ENCODE results near the gene GSG1L. TPM values are rescaled to one million over a fixed set of nuclear protein-coding genes. Genes with fewer than 3 reads are reported as not detected.
"Not testable (repeated sequence)": the region's sequence is repeated elsewhere in the genome, so short reads cannot be mapped to it uniquely, and the experiment has no call there.

Gene GSG1L
- total RNA-seq, 1 donor from 2014 or later = 0.60 TPM

- peak in 1 of 2 donors; percentile 59 for DNase-seq (ENCODE audit: low read depth in 2 of 2)
These were observed 303.3 kb downstream of the GSG1L start for GRCh38 chr16:27759967-27760788.

DNA sequence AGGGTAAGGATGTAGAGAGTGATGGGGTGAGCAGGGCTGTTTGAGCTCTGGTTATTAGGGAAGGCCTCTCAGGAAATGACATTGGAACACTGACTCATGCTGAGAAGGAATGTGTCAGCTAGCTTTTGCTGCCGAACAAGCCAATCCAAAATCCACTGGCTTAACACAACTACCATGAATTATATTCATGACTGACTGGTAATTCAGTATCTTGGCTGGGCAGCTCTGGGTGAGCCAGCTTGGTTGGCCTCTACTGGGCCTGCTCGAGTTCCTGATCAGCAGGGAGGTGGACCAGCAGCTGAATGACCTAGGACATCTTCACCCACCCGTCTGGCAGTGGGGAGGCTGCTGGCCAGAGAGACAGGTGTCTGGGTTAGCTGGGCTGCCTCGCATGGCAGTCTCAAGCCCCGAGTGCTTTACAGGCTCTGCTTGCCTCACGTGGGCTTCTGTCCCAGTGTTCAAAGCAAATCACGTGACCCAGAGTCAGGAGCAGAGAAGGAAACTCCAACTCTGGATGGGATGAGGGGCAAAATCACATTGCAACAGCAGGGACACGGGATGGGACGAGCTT is 304.1 kb downstream of the GSG1L start:
- DNase-seq (ENCODE audit: low read depth in 2 of 2) = peak; percentile 69 to 84

DNA sequence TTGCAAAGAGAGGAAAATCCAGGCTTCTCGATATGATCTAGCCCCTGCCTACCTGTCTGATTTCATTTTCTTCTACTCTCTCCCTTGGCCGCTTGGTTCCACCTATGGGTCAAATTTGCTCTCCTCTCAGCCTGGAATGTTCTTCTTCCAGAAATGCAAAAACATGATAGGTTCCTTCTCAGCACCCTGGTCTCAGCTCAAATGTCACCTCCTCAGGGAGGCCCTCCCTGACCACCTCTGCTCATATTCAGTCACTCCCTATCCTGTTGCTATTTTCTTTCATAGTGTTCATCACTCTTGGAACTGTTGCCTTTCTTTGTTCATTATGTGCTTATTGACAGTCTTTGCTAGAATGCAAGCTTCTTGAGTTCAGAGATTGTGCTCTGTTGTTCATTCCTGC is 305.0 kb downstream of the GSG1L start:
- no peak for DNase-seq (ENCODE audit: low read depth in 2 of 2)

DNA sequence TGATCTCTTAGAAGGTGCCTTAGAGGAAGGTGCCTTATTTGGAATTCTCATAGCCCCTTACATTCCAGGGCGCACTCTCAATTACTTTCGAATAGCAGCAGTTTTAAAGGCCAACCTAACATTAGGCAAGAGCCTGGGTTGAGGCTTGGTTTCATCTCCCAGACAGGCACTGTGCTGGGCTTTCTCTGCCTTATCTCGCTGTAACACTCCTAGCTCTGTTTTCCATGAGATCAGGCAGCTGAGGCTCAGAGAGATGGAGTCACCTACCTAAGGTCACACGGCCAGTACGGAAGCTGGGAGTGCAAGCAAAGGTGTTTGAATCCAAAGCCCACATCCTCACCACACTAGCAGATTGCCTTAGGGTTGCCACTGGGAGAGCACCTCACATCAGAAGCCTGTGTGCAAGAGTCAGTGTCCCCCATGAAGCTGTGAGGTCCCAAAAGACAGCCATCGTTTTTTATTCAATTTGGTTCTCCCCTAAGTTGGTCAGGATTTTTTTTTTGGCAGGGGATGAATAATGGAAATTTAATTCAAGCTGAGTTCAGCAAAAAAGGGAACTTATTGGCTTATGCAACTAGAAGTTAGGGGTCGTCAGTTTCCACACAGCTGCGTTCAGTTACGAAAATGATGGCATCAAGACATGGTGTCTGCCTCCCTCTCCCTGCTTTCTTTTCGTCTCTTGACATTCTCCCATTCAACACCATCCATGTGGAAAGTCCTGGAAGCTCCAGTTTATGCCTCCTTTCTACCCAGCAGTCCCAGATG is 307.1 kb downstream of the GSG1L start:
- no peak for DNase-seq (ENCODE audit: low read depth in 2 of 2)

GRCh38 chr16:27754788-27755690 is 308.5 kb downstream of the GSG1L start:
- DNase-seq (ENCODE audit: low read depth in 2 of 2) = no peak

GRCh38 chr16:27753563-27753962 is 310.0 kb downstream of the GSG1L start:
- no peak for DNase-seq (ENCODE audit: low read depth in 2 of 2)

DNA sequence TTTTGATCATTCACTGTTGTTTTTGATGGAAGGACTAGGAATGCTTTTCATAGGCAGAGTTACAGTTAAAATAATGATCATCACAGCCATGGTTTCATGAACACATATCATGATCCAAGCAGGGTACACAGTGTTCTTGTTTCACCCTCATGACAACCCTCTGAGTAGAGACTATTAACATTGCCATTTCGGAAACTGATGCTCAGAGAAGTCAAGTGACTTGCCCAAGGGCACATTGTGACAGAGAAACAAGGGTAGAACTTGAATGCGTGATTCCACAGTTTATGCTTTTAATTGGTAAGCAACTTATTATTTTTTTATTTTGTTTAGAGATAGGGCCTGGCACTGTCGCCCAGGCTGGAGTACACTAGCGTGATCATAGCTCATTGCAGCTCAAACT is 311.3 kb downstream of the GSG1L start:
- no peak for DNase-seq (ENCODE audit: low read depth in 2 of 2)

DNA sequence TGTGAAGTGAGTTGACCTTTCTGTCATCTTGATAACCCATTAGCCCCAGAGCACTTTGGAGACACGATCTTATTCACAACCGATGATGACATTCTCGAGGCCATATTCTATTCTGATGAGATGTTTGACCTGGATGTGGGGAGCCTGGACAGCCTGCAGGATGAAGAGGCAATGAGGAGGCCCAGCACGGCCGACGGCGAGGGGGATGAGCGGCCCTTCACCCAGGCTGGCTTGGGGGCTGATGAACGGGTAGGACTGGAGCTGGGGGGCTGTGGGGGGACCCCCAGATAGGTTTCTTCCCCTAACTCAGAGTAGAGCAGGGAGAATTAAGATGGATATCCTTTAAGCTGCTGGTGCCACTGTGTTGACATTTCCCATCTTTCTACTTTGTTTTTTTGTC is 311.8 kb downstream of the GSG1L start:
- no peak for DNase-seq (ENCODE audit: low read depth in 2 of 2)

DNA sequence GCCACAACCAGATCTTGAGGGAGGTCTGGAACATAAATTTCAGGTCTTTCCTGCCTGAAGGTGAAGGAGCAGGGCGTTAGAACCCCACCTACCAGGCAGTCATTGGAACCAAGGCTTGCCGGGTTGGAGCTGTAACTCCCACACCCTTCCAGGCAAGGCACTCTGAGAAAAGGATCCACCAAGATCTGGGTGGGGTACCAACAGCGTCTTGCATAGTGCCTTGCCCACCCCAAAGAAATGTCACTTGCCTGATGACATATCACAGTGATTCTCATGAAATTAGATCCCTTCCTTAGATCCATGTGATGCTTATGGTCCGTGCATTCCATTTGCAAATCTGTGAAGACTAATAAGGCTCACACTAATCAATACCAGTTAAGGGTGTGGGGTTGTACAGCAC is 312.3 kb downstream of the GSG1L start:
- DNase-seq (ENCODE audit: low read depth in 2 of 2) = no peak

DNA sequence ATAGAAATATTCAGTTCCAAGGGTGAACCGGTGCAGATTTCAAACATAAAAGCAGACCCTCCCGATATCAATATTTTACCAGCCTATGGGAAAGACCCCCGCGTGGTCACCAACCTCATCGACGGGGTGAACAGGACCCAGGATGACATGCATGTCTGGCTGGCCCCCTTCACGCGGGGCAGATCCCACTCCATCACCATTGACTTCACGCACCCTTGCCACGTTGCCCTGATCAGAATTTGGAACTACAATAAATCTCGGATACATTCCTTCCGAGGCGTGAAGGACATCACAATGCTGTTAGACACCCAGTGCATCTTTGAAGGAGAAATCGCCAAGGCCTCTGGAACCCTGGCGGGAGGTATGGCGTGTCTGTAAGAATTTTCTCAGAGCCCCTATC is 313.6 kb downstream of the GSG1L start:
- no peak for DNase-seq (ENCODE audit: low read depth in 2 of 2)

DNA sequence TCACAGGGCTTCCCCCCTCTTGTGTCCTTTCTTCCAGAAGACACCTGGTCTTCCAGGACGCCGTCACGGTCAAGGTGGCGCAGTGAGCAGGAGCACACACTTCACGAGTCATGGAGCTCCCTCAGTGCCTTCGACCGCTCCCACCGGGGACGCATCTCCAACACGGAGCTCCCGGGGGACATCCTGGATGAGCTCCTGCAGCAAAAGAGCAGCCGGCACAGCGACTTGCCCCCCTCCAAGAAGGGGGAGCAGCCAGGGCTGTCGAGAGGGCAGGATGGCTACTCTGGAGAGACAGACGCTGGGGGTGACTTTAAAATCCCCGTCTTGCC is 314.0 kb downstream of the GSG1L start:
- DNase-seq (ENCODE audit: low read depth in 2 of 2) = no peak

GRCh38 chr16:27748868-27749546 is 314.5 kb downstream of the GSG1L start:
- DNase-seq (ENCODE audit: low read depth in 2 of 2) = peak; percentile 70 to 73

- DNase-seq (ENCODE audit: low read depth in 2 of 2) = peak in 1 of 2 donors; percentile 51
These were observed 315.6 kb downstream of the GSG1L start for GRCh38 chr16:27747946-27748345.

DNA sequence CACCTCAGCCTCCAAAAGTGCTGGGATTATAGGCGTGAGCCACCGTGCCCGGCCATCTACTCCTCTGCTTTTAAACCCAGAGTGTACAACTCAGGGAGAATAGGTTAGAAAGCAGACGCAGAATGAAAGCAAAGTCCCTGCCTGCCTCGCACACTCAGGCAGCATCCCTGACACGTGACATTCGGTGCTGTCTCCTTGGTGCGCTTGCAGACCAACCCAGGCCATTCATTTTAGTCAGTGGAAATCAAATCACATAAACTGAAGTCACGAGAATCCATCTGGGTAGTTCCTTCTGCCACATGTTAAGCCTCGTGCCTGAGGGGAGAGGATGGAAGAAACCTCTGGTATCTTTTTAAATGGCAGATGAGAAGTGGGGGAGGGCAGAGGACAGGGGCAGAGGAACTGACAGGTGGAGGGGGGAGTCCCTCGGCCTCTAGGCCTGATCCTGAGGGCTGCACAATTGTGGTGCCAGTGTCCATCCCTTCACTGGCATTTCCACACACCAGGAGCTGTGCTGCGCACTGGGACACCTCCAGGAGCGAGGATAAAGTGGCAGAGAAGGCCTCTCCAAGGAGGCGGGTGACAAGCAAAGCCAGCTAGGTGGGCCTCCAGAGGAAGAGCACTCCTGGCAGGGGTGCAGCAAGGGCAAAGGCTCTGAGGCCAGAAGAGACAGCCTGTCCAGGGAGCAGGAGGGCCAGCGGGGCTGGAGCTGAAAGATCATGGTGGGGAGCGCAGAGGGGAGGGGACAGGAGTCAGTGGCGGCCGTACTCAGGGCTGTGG is 317.2 kb downstream of the GSG1L start:
- no peak for DNase-seq (ENCODE audit: low read depth in 2 of 2)

- peak in 1 of 2 donors; percentile 22 for DNase-seq (ENCODE audit: low read depth in 2 of 2)
These were observed 318.2 kb downstream of the GSG1L start for GRCh38 chr16:27745348-27745747.

GRCh38 chr16:27743963-27744362 is 319.6 kb downstream of the GSG1L start:
- no peak for DNase-seq (ENCODE audit: low read depth in 2 of 2)

GRCh38 chr16:27743001-27743400 is 320.5 kb downstream of the GSG1L start:
- DNase-seq (ENCODE audit: low read depth in 2 of 2) = not testable (repeated sequence)

DNA sequence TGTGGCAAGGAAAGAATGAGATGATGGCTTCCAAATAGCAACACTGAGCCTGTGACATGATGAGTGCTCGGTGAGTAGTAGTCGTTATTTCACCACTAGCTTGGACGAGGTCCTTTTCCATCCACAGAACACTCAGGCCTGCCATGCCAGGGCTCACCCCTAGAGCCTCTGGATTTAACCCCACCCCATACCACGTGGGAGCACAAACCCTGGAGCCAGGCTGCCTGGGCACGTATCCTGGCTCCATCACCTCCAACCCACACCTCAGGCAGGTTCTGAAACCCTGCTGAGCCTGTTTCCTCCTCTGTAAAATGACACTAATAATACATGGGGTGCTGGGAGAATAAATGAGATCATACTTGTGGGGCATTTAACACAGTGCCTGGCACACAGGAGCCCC is 321.2 kb downstream of the GSG1L start:
- no peak for DNase-seq (ENCODE audit: low read depth in 2 of 2)

DNA sequence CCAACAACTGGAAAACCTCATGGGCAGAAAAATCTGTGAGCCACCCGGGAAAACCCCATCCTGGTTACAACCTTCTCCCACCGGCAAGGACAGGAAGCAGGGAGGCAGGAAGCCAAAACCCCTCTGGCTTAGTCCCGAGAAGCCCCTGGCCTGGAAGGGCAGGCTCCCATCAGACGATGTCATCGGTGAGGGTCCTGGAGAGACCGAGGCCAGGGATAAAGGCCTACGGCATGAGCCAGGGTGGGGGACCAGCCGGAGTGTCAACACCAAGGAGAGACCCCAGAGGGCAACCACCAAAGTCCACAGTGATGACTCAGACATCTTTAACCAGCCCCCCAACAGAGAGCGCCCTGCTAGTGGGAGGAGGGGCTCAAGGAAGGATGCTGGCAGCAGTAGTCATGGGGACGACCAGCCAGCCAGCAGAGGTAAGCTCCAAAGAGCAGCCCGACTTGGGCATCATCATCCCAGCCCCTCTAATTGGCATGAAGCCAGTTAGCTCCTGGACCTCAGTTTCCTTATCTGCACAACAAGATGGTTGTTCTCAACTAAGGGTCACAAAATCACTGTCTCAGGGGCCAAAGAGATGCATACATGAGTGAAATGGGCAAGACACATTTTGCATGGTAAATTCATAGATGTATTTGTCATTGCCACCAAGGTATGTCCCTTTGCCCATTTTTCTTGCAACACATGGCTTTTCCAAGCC is 322.9 kb downstream of the GSG1L start:
- DNase-seq (ENCODE audit: low read depth in 2 of 2) = no peak
